LNCaP clone FGC (cell line): ENCODE results near the gene VAV2.

Experiments used
- DNase-seq: peaks from one replicate; pipeline ENCODE4 v3.0.0-alpha.2; 2011; ENCODE audit warnings: low read depth
- H3K4me3 ChIP-seq: 2 replicates; pipeline ENCODE4 v1.5.1; 2011; ENCODE audit warnings: mild to moderate bottlenecking, low read depth, low read length, control low read depth
- CTCF ChIP-seq: IDR thresholded peaks from 2 replicates; pipeline ENCODE4 v1.5.1; 2012; ENCODE audit warnings: mild to moderate bottlenecking; ENCODE audit not compliant: control insufficient read depth, insufficient read depth; ENCODE audit errors: extremely low read depth

The VAV2 gene

GRCh38 chr9:133866946-133867345 is 125.2 kb downstream of the VAV2 start:
- no peak for TF ChIP-seq CTCF
- no peak for DNase-seq
- no peak overlapping the region for H3K4me3 ChIP-seq

GRCh38 chr9:133864011-133864410 is 128.1 kb downstream of the VAV2 start:
- TF ChIP-seq CTCF = no peak
- no peak overlapping the region for H3K4me3 ChIP-seq
- DNase-seq = no peak

GRCh38 chr9:133863257-133863592 is 128.9 kb downstream of the VAV2 start:
- no peak for TF ChIP-seq CTCF
- peak overlapping the region; percentile 19; the same call in 1 of the 2 replicates for H3K4me3 ChIP-seq
- peak; percentile 75 for DNase-seq

- no peak for DNase-seq
- TF ChIP-seq CTCF = no peak
- peak overlapping the region; percentile 19; the same call in 1 of the 2 replicates for H3K4me3 ChIP-seq
Observed at GRCh38 chr9:133862585-133863256, 129.4 kb downstream of the VAV2 start.

GRCh38 chr9:133861692-133862091 is 130.4 kb downstream of the VAV2 start:
- TF ChIP-seq CTCF = no peak
- DNase-seq = no peak
- H3K4me3 ChIP-seq = no peak overlapping the region

- no peak for DNase-seq
- no peak for TF ChIP-seq CTCF
- no peak overlapping the region for H3K4me3 ChIP-seq
Observed at GRCh38 chr9:133861086-133861485, 131.0 kb downstream of the VAV2 start.

GRCh38 chr9:133858771-133859170 is 133.4 kb downstream of the VAV2 start:
- H3K4me3 ChIP-seq = no peak overlapping the region
- TF ChIP-seq CTCF = no peak
- DNase-seq = no peak
